Measurements from ENCODE around the gene EPC2. TPM values are rescaled to one million over a fixed set of nuclear protein-coding genes. Genes with fewer than 3 reads are reported as not detected.

EPC2 gene
- total RNA-seq (2014; rRNA removed; shearing (Covaris generic)) (27.0 and 28.2 TPM in 2 replicates), polyA plus RNA-seq (2016; fragmentation: Nextera tagmentation; extraction: Ambion mirVana) (6.3 TPM in 2 replicates)
- long read RNA-seq: 0 reads

- peak within 1 kb of the TSS; percentile 94 for H3K4me3 ChIP-seq
- H3K4me1 Mint-ChIP-seq: peaks cover 29% of the 10 kb centered on the region
- TF ChIP-seq ZNF114 (CRISPR knock-in tag; IDR thresholded peaks at IDR 0.05) (no peak), ZNF462 (CRISPR knock-in tag; IDR thresholded peaks at IDR 0.05) (no peak), REST (IDR thresholded peaks at IDR 0.05; ENCODE audit: unreplicated experiment) (peak; percentile 77), CREB1 (CRISPR knock-in tag; IDR thresholded peaks at IDR 0.05; ENCODE audit: low read depth) (no peak), ETS1 (IDR thresholded peaks at IDR 0.05) (0 out of 2 replicates have a peak, but pooled peaks have one; percentile 17), POLR2AphosphoS5 (IDR thresholded peaks at IDR 0.05; ENCODE audit: low read depth) (peak; percentile 75)
- H3K36me3 Mint-ChIP-seq (ENCODE audit: low read depth): no peaks in the 10 kb centered on the region
- no peaks in the 10 kb centered on the region; the same call in 2 of the 3 replicates for H3K9me3 Mint-ChIP-seq
- H3K27ac ChIP-seq (ENCODE audit: low read depth): peak within 1 kb of the TSS; percentile 96
- peaks cover 39% of the 10 kb centered on the region for H3K79me2 ChIP-seq (replicated peaks; ENCODE audit: insufficient read depth)
- peaks cover 3% of the 10 kb centered on the region; the same call in 1 of the 2 replicates for H3K27me3 ChIP-seq (ENCODE audit: insufficient read depth)
- 0 out of 2 replicates have a peak, but pooled peaks cover 3% of the 10 kb centered on the region for H3F3A ChIP-seq (replicated peaks; ENCODE audit: low read depth)
- peak within 1 kb of the TSS; percentile 92 for H3K4me3 Mint-ChIP-seq
- peak within 1 kb of the TSS; percentile 82 for H3K4me2 ChIP-seq
- H3K27ac Mint-ChIP-seq: peak within 1 kb of the TSS; percentile 99
- peaks cover 9% of the 10 kb centered on the region for H3K27me3 Mint-ChIP-seq (ENCODE audit: insufficient read depth, low read depth, poor library complexity)
- ATAC-seq (peak; percentile 80), DNase-seq (ENCODE audit: low spot score) (peak; percentile 84)
- H3K36me3 ChIP-seq (ENCODE audit: insufficient read depth): no peaks in the 10 kb centered on the region
- peaks cover 27% of the 10 kb centered on the region for H3K4me1 ChIP-seq (ENCODE audit: insufficient read depth)
- H4K20me1 ChIP-seq (replicated peaks; ENCODE audit: insufficient read depth): peaks cover 33% of the 10 kb centered on the region
- H2AFZ ChIP-seq: peak within 1 kb of the TSS; percentile 11
- H3K9me2 ChIP-seq (ENCODE audit: insufficient read depth): no peaks in the 10 kb centered on the region
Measured at GRCh38 chr2:148643998-148644882, at the start of gene EPC2. TSS of gene EPC2 (plus strand) at chr2:148644751. CDS start at chr2:148645018, 267 bp downstream.

Measured in GM23338 (cell line).